Activated CD4-positive, CD25-positive, alpha-beta regulatory T cell treated with anti-CD3 and anti-CD28 coated beads, Interleukin-2, amount 50 U/mL, for 72 hours (primary cell): ENCODE measurements around the gene RAB5IF.
"Not testable (repeated sequence)": the region's sequence is repeated elsewhere in the genome, so short reads cannot be mapped to it uniquely, and the experiment has no call there.

Experiments
- DNase-seq: peaks from one replicate; pipeline ENCODE4 v3.0.0; 2021

The RAB5IF gene

GRCh38 chr20:36587388-36588070 is 18.1 kb upstream of the RAB5IF start:
- DNase-seq = no peak

GRCh38 chr20:36591281-36591680 is 14.3 kb upstream of the RAB5IF start:
- no peak for DNase-seq

- peak; percentile 56 for DNase-seq
Observed at GRCh38 chr20:36591854-36592641, 13.5 kb upstream of the RAB5IF start.

GRCh38 chr20:36593347-36593929 is 12.1 kb upstream of the RAB5IF start:
- DNase-seq = no peak

GRCh38 chr20:36599912-36600345 is 5.7 kb upstream of the RAB5IF start:
- no peak for DNase-seq

- no peak for DNase-seq
Observed at GRCh38 chr20:36601540-36601939, 4.0 kb upstream of the RAB5IF start.

GRCh38 chr20:36604952-36605398 is 604 bp upstream of the RAB5IF start:
- peak; percentile 58 for DNase-seq

GRCh38 chr20:36606158-36607066 is 833 bp downstream of the RAB5IF start:
- no peak for DNase-seq

- DNase-seq = no peak
Observed at GRCh38 chr20:36607586-36608387, 2.2 kb downstream of the RAB5IF start.

GRCh38 chr20:36608388-36608728 is 2.8 kb downstream of the RAB5IF start:
- not testable (repeated sequence) for DNase-seq

- no peak for DNase-seq
Observed at GRCh38 chr20:36611625-36612024, 6.0 kb downstream of the RAB5IF start.

GRCh38 chr20:36613974-36614373 is 8.4 kb downstream of the RAB5IF start:
- DNase-seq = no peak

- DNase-seq = no peak
Observed at GRCh38 chr20:36614781-36615557, 9.4 kb downstream of the RAB5IF start.

GRCh38 chr20:36620917-36621316 is 15.3 kb downstream of the RAB5IF start:
- DNase-seq = no peak

- no peak for DNase-seq
Observed at GRCh38 chr20:36623444-36623843, 17.9 kb downstream of the RAB5IF start.

GRCh38 chr20:36624068-36624943 is 18.7 kb downstream of the RAB5IF start:
- DNase-seq = no peak

- DNase-seq = no peak
Observed at GRCh38 chr20:36624944-36625324, 19.4 kb downstream of the RAB5IF start.

- DNase-seq = no peak
Observed at GRCh38 chr20:36628076-36628475, 22.5 kb downstream of the RAB5IF start.

- no peak for DNase-seq
Observed at GRCh38 chr20:36629719-36630681, 24.4 kb downstream of the RAB5IF start.
